T-cell (primary cell): Measurements from ENCODE around the gene ZP3. TPM values are rescaled to one million over a fixed set of nuclear protein-coding genes. Genes with fewer than 3 reads are reported as not detected.
"Not testable (repeated sequence)": the region's sequence is repeated elsewhere in the genome, so short reads cannot be mapped to it uniquely, and the experiment has no call there.

Experiments
- ATAC-seq, 4 experiments: fragments of 200-7000 bp in 3 of 4; fragments of 150-1000 bp in 1 of 4; cut with Tn5 transposase; replicated peaks in 1 of 4; 1 replicate in 3 of 4; 2 replicates in 1 of 4; pipeline ENCODE4 v1.10.0; 2021; ENCODE audit warnings: moderate library complexity in 3 of 4, mild to moderate bottlenecking in 2 of 4, moderate number of reproducible peaks in 1 of 4
- CTCF ChIA-PET, 2 donors: fragments of 300-600 bp; sonication (Branson Sonifier 250); formaldehyde crosslinking; loops; one replicate each; lab custom pipeline; 2022; ENCODE audit warnings: antibody characterized with exemption in 2 of 2; lab: Charles Lee
- POLR2A ChIA-PET, 2 donors: fragments of 300-600 bp; sonication (Branson Sonifier 250); formaldehyde crosslinking; loops; one replicate each; lab custom pipeline; 2022; ENCODE audit warnings: antibody characterized with exemption in 2 of 2; lab: Charles Lee
- DNase-seq, 35 experiments: peaks; one replicate each; pipeline versions ENCODE4 v3.0.0 to v3.0.0-alpha.2; 2013 to 2023
- H3K27ac ChIP-seq: one replicate; pipeline ENCODE4 v1.5.1; 2013; ENCODE audit warnings: low read length
- H3K27me3 ChIP-seq, 2 experiments: replicated peaks in 1 of 2; 1 replicate in 1 of 2; 2 replicates in 1 of 2; pipeline versions ENCODE4 v1.6.1 to v1.7.0; 2013; ENCODE audit warnings: low read length in 1 of 2, mixed read lengths in 1 of 2; ENCODE audit not compliant: control insufficient read depth in 2 of 2, insufficient read depth in 2 of 2; ENCODE audit errors: extremely low read depth in 1 of 2
- H3K36me3 ChIP-seq, 2 donors: 1 replicate in 1 of 2; 2 replicates in 1 of 2; pipeline versions ENCODE4 v1.6.1 to v1.7.0; 2013; ENCODE audit warnings: low read length in 1 of 2; ENCODE audit not compliant: control insufficient read depth in 2 of 2, insufficient read depth in 1 of 2; ENCODE audit errors: extremely low read depth in 1 of 2
- H3K4me1 ChIP-seq, 2 experiments: 1 replicate in 1 of 2; 2 replicates in 1 of 2; pipeline versions ENCODE4 v1.6.1 to v1.7.0; 2013; ENCODE audit warnings: low read length in 2 of 2, mixed read lengths in 1 of 2; ENCODE audit not compliant: insufficient read depth in 2 of 2, control insufficient read depth in 1 of 2; ENCODE audit errors: extremely low read depth in 1 of 2
- H3K4me3 ChIP-seq, 2 donors: 1 replicate in 1 of 2; 2 replicates in 1 of 2; pipeline versions ENCODE4 v1.5.1 to v1.7.0; 2013; ENCODE audit warnings: mild to moderate bottlenecking in 2 of 2, low read length in 1 of 2, moderate library complexity in 1 of 2; ENCODE audit not compliant: control insufficient read depth in 1 of 2; ENCODE audit errors: extremely low read depth in 1 of 2
- H3K9me3 ChIP-seq: 2 replicates; pipeline ENCODE4 v1.7.0; 2013
- H3K27ac Mint-ChIP-seq, 2 donors: one replicate each; pipeline ENCODE4 v1.8.0; 2020 to 2021; ENCODE audit warnings: mild to moderate bottlenecking in 2 of 2, mixed read lengths in 2 of 2
- H3K27me3 Mint-ChIP-seq, 2 donors: one replicate each; pipeline ENCODE4 v1.8.0; 2021 to 2022; ENCODE audit warnings: mixed read lengths in 2 of 2
- H3K36me3 Mint-ChIP-seq: one replicate; pipeline ENCODE4 v1.8.0; 2021; ENCODE audit warnings: mixed read lengths
- H3K4me1 Mint-ChIP-seq, 3 donors: one replicate each; pipeline ENCODE4 v1.8.0; 2020 to 2022; ENCODE audit warnings: mixed read lengths in 3 of 3, mild to moderate bottlenecking in 1 of 3
- H3K4me3 Mint-ChIP-seq, 3 donors: one replicate each; pipeline ENCODE4 v1.8.0; 2020 to 2022; ENCODE audit warnings: mild to moderate bottlenecking in 3 of 3, mixed read lengths in 3 of 3, moderate library complexity in 3 of 3
- H3K9me3 Mint-ChIP-seq, 3 donors: one replicate each; pipeline ENCODE4 v1.8.0; 2020 to 2022; ENCODE audit warnings: mixed read lengths in 3 of 3
- WGBS: methylation state at CpG from one replicate; pipeline ENCODE4 v1.1.5; 2013; ENCODE audit warnings: missing lambda C conversion rate; ENCODE audit not compliant: insufficient coverage; 5-methylcytosine and 5-hydroxymethylcytosine counted together
- total RNA-seq, 35 experiments: library from RNA in 6 of 35; stranded (reverse) in 6 of 35; fragments of 120-200 nt in 1 of 35; gene quantifications; one replicate each; pipeline versions ENCODE4 v1.2.1 to v1.2.4 and lab custom pipeline; 2013 to 2026

Gene ZP3
- total RNA-seq, 5 donors from 2014 or later (not counting 1 experiment from before 2014, with no cell fraction given), result 1.7 to 7.0 (median 5.9) TPM

- no peak overlapping the region for H3K4me3 ChIP-seq
- no peak overlapping the region for H3K27ac Mint-ChIP-seq
- H3K27me3 ChIP-seq, result peaks cover 0 to 17% of the 10 kb centered on the region in 2 experiments
- no peaks in the 10 kb centered on the region for H3K36me3 Mint-ChIP-seq
- H3K27ac ChIP-seq, result no peak overlapping the region
- H3K36me3 ChIP-seq, result no peaks in the 10 kb centered on the region
- H3K27me3 Mint-ChIP-seq, result peaks cover 0 to 9% of the 10 kb centered on the region in 2 donors
- H3K4me1 ChIP-seq, result peaks cover 0 to 8% of the 10 kb centered on the region in 2 experiments
- POLR2A ChIA-PET, result no interaction called here
- H3K4me1 Mint-ChIP-seq, result peaks cover 6 to 9% (median 8%) of the 10 kb centered on the region in 3 donors
- no peaks in the 10 kb centered on the region for H3K9me3 Mint-ChIP-seq
- CTCF ChIA-PET, result interaction anchor here in 1 of 2 donors (0.6 kb wide), 1 partner anchor 189 kb away, joined by 3 read pairs; no protein-coding TSS in a partner anchor
- no peaks in the 10 kb centered on the region for H3K9me3 ChIP-seq
- no peak overlapping the region for H3K4me3 Mint-ChIP-seq
- ATAC-seq (no peak), DNase-seq (no peak)
- 83% methylated on average over 13 of the region's 15 CpGs for WGBS
Observed at GRCh38 chr7:76423666-76424412, 911 bp upstream of the ZP3 start.

- H3K4me1 Mint-ChIP-seq, result peaks cover 1 to 8% (median 6%) of the 10 kb centered on the region in 3 donors
- H3K27ac Mint-ChIP-seq, result peak overlapping the region in 1 of 2 donors; percentile 22
- H3K27me3 Mint-ChIP-seq, result peaks cover 0 to 7% of the 10 kb centered on the region in 2 donors
- POLR2A ChIA-PET, result interaction anchor here in 1 of 2 donors (0.7 kb wide), 1 partner anchor 141 kb away, joined by 6 read pairs; no protein-coding TSS in a partner anchor
- H3K4me1 ChIP-seq, result peaks cover 0 to 8% of the 10 kb centered on the region in 2 experiments
- ATAC-seq (no peak), DNase-seq (no peak)
- H3K4me3 ChIP-seq, result no peak overlapping the region
- CTCF ChIA-PET, result no interaction called here
- no peaks in the 10 kb centered on the region for H3K9me3 ChIP-seq
- H3K36me3 ChIP-seq, result no peaks in the 10 kb centered on the region
- 79% methylated on average over 5 of the region's 9 CpGs for WGBS
- no peaks in the 10 kb centered on the region for H3K36me3 Mint-ChIP-seq
- H3K27me3 ChIP-seq, result peaks cover 0 to 17% of the 10 kb centered on the region in 2 experiments
- H3K27ac ChIP-seq, result no peak overlapping the region
- no peaks in the 10 kb centered on the region for H3K9me3 Mint-ChIP-seq
- H3K4me3 Mint-ChIP-seq, result no peak overlapping the region
Observed at GRCh38 chr7:76425156-76425555, 406 bp downstream of the ZP3 start.

DNA sequence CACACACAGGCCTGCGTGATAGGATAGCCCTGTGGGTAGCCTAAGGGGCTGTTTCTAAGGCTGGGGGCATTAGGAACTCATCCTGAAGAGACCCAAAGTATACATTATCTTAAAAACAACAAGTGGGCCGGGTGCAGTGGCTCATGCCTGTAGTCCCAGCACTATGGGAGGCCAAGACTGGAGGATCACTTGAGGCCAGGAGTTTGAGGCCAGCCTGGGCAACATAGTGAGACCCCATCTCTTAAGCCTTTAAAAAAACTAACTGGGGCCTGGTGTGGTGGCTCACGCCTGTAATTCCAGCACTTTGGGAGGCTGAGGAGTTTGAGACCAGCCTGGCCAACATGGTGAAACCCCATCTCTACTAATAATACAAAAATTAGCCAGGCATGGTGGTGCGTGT is 808 bp downstream of the ZP3 start:
- H3K9me3 Mint-ChIP-seq, H3K9me3 ChIP-seq, H3K27ac Mint-ChIP-seq, DNase-seq, H3K4me1 Mint-ChIP-seq, H3K4me3 ChIP-seq, H3K27me3 Mint-ChIP-seq, H3K27ac ChIP-seq, H3K36me3 Mint-ChIP-seq, H3K4me1 ChIP-seq, CTCF ChIA-PET, ATAC-seq, H3K4me3 Mint-ChIP-seq, H3K36me3 ChIP-seq: not testable (repeated sequence)
- 100% methylated on average over 1 of the region's 4 CpGs for WGBS
- peaks cover 0 to 17% of the 10 kb centered on the region in 2 experiments for H3K27me3 ChIP-seq
- POLR2A ChIA-PET, result interaction anchor here in 1 of 2 donors (0.7 kb wide), 1 partner anchor 142 kb away, joined by 6 read pairs; no protein-coding TSS in a partner anchor

GRCh38 chr7:76426246-76426645 is 1.5 kb downstream of the ZP3 start:
- H3K9me3 ChIP-seq, result no peaks in the 10 kb centered on the region
- H3K27me3 ChIP-seq, result peaks cover 0 to 17% of the 10 kb centered on the region in 2 experiments
- Mint-ChIP-seq H3K4me1 (peaks cover 0 to 8% (median 6%) of the 10 kb centered on the region in 3 donors), H3K9me3 (no peaks in the 10 kb centered on the region), H3K36me3 (no peaks in the 10 kb centered on the region), H3K27ac (no peak overlapping the region), H3K27me3 (peaks cover 0 to 6% of the 10 kb centered on the region in 2 donors), H3K4me3 (no peak overlapping the region)
- H3K4me3 ChIP-seq, result no peak overlapping the region
- H3K36me3 ChIP-seq, result no peaks in the 10 kb centered on the region
- no peak overlapping the region for H3K27ac ChIP-seq
- CTCF ChIA-PET, result interaction anchor here in 1 of 2 donors (0.6 kb wide), 1 partner anchor 54 kb away, joined by 3 read pairs; no protein-coding TSS in a partner anchor
- 93% methylated on average over 3 of the region's 4 CpGs for WGBS
- POLR2A ChIA-PET, result no interaction called here
- no peak for ATAC-seq
- H3K4me1 ChIP-seq, result peaks cover 0 to 8% of the 10 kb centered on the region in 2 experiments
- DNase-seq, result no peak

DNA sequence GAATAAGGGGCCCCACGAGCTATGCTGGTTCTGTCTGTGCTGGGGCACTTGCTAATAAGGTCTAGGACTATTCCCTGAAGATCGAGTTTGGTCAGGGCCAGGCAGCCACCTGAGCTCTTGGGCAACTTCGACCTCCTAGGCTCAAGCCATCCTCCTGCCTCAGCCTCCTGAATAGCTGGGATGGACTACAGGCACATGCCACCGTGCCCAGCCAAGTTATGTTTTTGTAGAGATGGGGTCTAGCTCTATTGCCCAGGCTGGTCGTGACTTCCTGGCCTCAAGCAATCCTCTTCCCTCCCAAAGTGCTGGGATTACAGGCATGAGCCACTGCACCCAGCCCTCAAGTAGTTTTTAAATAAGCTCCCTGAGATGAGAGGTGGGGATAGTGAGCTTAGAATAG is 2.9 kb downstream of the ZP3 start:
- no peaks in the 10 kb centered on the region for H3K36me3 Mint-ChIP-seq
- ChIA-PET CTCF (interaction anchor here in 1 of 2 donors (0.6 kb wide), 1 partner anchor 9 kb away, joined by 5 read pairs; no protein-coding TSS in a partner anchor), POLR2A (no interaction called here)
- DNase-seq (no peak), ATAC-seq (no peak)
- Histone ChIP-seq H3K27ac (no peak overlapping the region), H3K9me3 (no peaks in the 10 kb centered on the region), H3K4me1 (peaks cover 0 to 8% of the 10 kb centered on the region in 2 experiments), H3K36me3 (no peaks in the 10 kb centered on the region), H3K27me3 (peaks cover 0 to 11% of the 10 kb centered on the region in 2 experiments), H3K4me3 (no peak overlapping the region)
- no peak overlapping the region for H3K27ac Mint-ChIP-seq
- 86% methylated on average over 2 of the region's 5 CpGs for WGBS
- H3K4me1 Mint-ChIP-seq, result peaks cover 0 to 8% (median 6%) of the 10 kb centered on the region in 3 donors
- H3K4me3 Mint-ChIP-seq, result no peak overlapping the region
- H3K9me3 Mint-ChIP-seq, result no peaks in the 10 kb centered on the region
- peaks cover 0 to 3% of the 10 kb centered on the region in 2 donors for H3K27me3 Mint-ChIP-seq

GRCh38 chr7:76428149-76428823 is 3.5 kb downstream of the ZP3 start:
- Histone ChIP-seq H3K36me3 (no peaks in the 10 kb centered on the region), H3K4me1 (peaks cover 0 to 8% of the 10 kb centered on the region in 2 experiments), H3K27ac (no peak overlapping the region), H3K27me3 (peaks cover 0 to 11% of the 10 kb centered on the region in 2 experiments), H3K9me3 (no peaks in the 10 kb centered on the region), H3K4me3 (no peak overlapping the region)
- ChIA-PET POLR2A (no interaction called here), CTCF (no interaction called here)
- Mint-ChIP-seq H3K27me3 (no peaks in the 10 kb centered on the region), H3K27ac (no peak overlapping the region), H3K4me3 (no peak overlapping the region), H3K36me3 (no peaks in the 10 kb centered on the region), H3K9me3 (no peaks in the 10 kb centered on the region), H3K4me1 (peaks cover 0 to 8% (median 6%) of the 10 kb centered on the region in 3 donors)
- WGBS, result 96% methylated on average over 7 of the region's 13 CpGs
- ATAC-seq (no peak), DNase-seq (no peak)
